GM18526 (cell line): Measurements from ENCODE around the gene CTRL.
A peak's percentile ranks its signal among the peaks of the same experiment; 100 is the strongest.

Experiments
- POLR2A ChIP-seq: IDR thresholded peaks from 3 replicates; pipeline ENCODE4 v1.6.1; 2011; ENCODE audit not compliant: insufficient read length; ENCODE audit errors: extremely low read depth

Gene CTRL

GRCh38 chr16:67946128-67946569 is 14.5 kb upstream of the CTRL start:
- TF ChIP-seq POLR2A, result no peak

GRCh38 chr16:67945392-67945933 is 13.8 kb upstream of the CTRL start:
- no peak for TF ChIP-seq POLR2A

DNA sequence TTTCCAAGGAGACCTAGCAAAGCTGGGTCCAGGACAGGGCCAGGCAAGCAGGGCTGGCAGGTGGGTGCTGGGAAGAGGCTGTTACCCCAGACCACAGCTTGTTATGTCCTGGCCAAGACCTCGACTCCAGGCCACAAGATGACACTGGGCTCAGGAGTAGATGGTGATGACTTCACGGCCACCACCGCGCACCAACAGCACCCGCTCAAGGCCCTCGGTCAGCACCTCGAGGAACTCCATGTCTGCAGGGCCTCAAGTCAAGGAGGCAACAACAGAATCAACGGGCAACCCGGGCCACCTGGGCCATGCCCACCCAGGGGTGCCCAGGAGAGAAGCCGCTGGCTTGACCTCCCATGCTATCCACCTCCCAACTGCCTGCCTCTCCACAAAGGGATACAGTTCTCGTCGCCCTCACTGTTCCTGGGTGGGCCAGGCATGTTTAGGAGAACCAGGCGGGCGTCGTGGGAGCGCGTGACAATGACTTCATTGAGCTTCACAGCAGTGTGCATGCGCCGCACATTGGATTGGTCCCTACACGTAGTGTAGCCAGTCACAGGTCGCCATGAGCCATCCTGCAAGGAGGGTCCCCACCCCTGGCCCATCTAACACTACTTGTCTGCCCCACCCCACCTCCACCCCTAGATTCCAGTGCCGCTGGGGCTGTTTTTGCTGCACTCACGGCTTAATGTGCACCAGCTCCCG is 13.2 kb upstream of the CTRL start:
- peak; percentile 23 for TF ChIP-seq POLR2A

DNA sequence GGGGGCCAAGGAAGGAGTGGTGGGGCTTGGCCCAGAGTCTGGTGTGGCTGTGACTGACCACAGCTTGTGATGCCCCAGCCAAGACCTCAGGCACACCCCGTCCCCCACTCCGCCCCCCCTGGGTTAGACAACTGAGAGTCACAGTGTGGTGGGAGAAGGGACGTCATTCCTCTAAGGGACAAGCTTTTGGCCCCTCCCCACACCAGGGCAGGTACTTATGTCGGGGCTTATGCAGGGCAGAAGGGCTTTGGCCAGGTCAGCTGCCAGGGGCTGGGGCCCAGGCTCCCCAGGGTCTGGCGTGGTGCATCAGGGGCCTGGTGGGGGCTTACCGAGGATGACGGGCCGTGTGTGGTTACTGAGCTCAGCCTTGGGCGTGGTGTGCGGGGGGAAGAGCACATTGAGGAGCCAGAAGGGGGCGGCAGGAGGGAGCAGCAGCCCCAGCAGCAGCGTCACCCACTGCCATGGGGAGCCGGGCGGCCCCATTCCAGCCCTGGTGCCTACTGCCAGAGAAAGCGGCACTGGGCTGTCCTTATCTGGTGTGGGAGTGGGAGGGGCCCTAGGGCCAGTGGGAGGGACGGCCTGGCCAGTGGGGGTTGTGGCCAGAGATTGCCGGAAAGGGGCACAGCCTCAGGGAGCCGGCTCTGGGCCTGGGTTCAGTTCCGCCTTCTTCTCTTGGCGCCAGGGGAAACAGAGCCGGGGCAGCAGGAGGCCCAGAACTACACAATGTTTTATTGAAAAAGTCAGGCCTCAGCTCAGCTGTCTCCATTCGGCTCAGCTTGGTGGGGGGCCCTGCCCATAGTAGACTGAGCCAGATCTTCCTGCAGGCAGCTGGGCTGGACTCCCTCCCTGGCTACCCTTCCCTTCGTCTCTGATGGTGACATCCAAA is 12.2 kb upstream of the CTRL start, which contains the start of gene LCAT:
Gene LCAT, minus strand, starts transcription at position 502 of the 886 bp plus-strand sequence. Its CDS starts 19 bp downstream, at position 483.
- no peak for TF ChIP-seq POLR2A

DNA sequence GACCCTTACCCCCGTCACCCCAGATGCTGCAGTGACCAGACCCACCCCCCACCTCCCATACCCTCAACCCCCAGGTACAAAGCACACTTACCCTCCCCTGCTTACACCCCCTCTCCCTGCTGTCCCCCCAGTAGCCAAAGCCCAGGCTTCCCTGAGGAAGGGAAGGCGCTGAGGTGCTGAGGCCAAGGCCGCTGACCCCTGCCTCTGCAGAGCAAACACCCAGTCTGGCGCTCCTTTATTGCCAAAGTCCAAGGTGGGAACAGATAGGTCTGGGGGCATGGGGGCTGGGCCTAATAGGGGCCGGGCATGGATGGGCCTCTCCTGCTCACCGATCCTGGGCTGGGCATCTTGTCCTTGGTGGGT is 11.6 kb upstream of the CTRL start:
- no peak for TF ChIP-seq POLR2A

- no peak for TF ChIP-seq POLR2A
Measured at GRCh38 chr16:67942510-67943255, 11.0 kb upstream of the CTRL start.

GRCh38 chr16:67942200-67942509 is 10.5 kb upstream of the CTRL start:
- no peak for TF ChIP-seq POLR2A

DNA sequence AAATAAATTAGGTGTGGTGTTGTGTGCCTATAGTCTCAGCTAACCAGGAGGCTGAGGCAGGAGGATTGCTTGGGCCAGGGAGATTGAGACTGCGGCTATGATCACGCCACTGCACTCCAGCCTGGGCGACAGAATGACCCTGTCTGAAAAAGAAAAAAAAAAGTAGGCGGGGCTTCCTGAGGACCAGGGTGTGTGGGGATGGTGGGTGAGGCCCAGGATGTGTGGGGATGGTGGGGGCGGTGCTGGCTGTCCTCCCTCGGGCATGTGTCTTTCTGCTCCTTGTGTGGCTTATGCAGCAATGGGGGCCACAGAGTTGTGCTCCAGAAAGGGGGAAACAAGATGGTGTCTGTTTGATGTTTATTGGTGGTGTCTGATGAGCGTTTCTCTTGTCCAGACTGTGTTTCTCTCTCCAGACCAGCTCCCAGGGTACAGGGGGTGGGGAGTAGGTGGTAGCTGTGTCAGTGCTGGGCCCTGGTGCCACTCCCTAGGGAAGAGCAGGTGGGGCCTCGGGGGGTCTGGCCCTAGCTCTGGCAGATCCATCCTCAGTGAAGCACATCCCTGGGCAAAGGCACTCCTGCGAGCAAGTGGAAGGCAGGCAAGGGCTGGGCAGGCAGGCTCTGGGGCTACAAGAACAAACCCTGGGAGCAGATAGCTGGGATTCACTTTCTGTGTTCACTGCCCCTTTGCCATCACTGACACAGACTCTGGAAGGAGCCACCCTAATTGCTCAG is 10.0 kb upstream of the CTRL start:
- TF ChIP-seq POLR2A, result no peak

- TF ChIP-seq POLR2A, result no peak
Measured at GRCh38 chr16:67940446-67941089, 8.9 kb upstream of the CTRL start.

- no peak for TF ChIP-seq POLR2A
Measured at GRCh38 chr16:67939507-67940445, 8.1 kb upstream of the CTRL start.

- TF ChIP-seq POLR2A, result peak; percentile 42
Measured at GRCh38 chr16:67936880-67937605, 5.4 kb upstream of the CTRL start.

- peak; percentile 83 for TF ChIP-seq POLR2A
Measured at GRCh38 chr16:67936124-67936879, 4.6 kb upstream of the CTRL start, which contains the start of gene PSMB10. Gene PSMB10, minus strand, starts transcription at chr16:67936850. Its CDS starts 101 bp downstream, at chr16:67936749.
